ENCODE results near the gene SLC10A7. TPM values are rescaled to one million over a fixed set of nuclear protein-coding genes. Genes with fewer than 3 reads are reported as not detected.

Gene SLC10A7
- total and polyA plus RNA-seq, 2 of the 8 experiments (the other 6 are each of a cell fraction or from before 2014, with no cell fraction given), result 2.5 to 2.9 TPM

GRCh38 chr4:146359771-146360170 is 162.0 kb downstream of the SLC10A7 start:
- H4K8ac ChIP-seq (ENCODE audit: extremely low read depth, insufficient read depth, low read length), result no peak overlapping the region
- DNase-seq (ENCODE audit: low read depth in 1 of 2, low spot score in 2 of 2) (no peak), FAIRE-seq (no peak)
- H2BK12ac ChIP-seq (ENCODE audit: low read depth, low read length), result no peak overlapping the region
- H2AK5ac ChIP-seq (ENCODE audit: low read depth, low read length), result no peak overlapping the region
- no peaks in the 10 kb centered on the region for H3K36me3 ChIP-seq (ENCODE audit: control insufficient read depth in 2 of 4, insufficient read depth in 4 of 4, low read length in 3 of 4)
- H3K79me1 ChIP-seq (ENCODE audit: low read depth, low read length), result no peaks in the 10 kb centered on the region
- H4K5ac ChIP-seq (ENCODE audit: insufficient read length, low read depth, low read length), result no peak overlapping the region
- H2BK15ac ChIP-seq (ENCODE audit: low read length), result no peak overlapping the region
- no peak overlapping the region for H3K23ac ChIP-seq (ENCODE audit: insufficient read length)
- CTCF ChIA-PET (ENCODE audit: partially characterized antibody), result no interaction called here
- no peak overlapping the region for H3K18ac ChIP-seq (ENCODE audit: extremely low read depth, low read length)
- no peak overlapping the region for H3K9ac ChIP-seq (replicated peaks in 1 of 4; ENCODE audit: extremely low read depth in 1 of 4, low read depth in 3 of 4, low read length in 3 of 4)
- no peak overlapping the region for H3K14ac ChIP-seq (ENCODE audit: insufficient read length)
- H3K4me3 ChIP-seq (ENCODE audit: extremely low read depth in 1 of 4, insufficient read depth in 2 of 4, low read depth in 3 of 4, low read length in 4 of 4), result no peak overlapping the region
- H3K4me2 ChIP-seq (ENCODE audit: insufficient read depth in 1 of 2, low read depth in 2 of 2, low read length in 2 of 2), result no peak overlapping the region
- POLR2A ChIA-PET (ENCODE audit: partially characterized antibody), result no interaction called here
- no peak overlapping the region for H2BK5ac ChIP-seq (ENCODE audit: low read depth, low read length)
- H3K56ac ChIP-seq (replicated peaks; ENCODE audit: insufficient read length, low read depth, low read length), result no peak overlapping the region
- no peaks in the 10 kb centered on the region for H3K4me1 ChIP-seq (replicated peaks in 1 of 4; ENCODE audit: control insufficient read depth in 3 of 4, insufficient read depth in 4 of 4, low read length in 3 of 4)
- no peaks in the 10 kb centered on the region for H3K23me2 ChIP-seq (ENCODE audit: low read depth, low read length)
- H3K79me2 ChIP-seq (ENCODE audit: control insufficient read depth in 1 of 2, insufficient read depth in 2 of 2, low read length in 2 of 2), result no peaks in the 10 kb centered on the region
- H3K27me3 ChIP-seq (replicated peaks in 1 of 4; ENCODE audit: control insufficient read depth in 3 of 4, extremely low read depth in 1 of 4, insufficient read depth in 3 of 4, low read length in 3 of 4), result no peaks in the 10 kb centered on the region
- no peak overlapping the region for H2AFZ ChIP-seq (ENCODE audit: low read length)
- TF ChIP-seq CREB1 (IDR thresholded peaks at IDR 0.05) (no peak), BACH1 (IDR thresholded peaks at IDR 0.05; ENCODE audit: low read length) (no peak), RNF2 (IDR thresholded peaks at IDR 0.05; ENCODE audit: borderline replicate concordance, low read depth, low read length, missing control alignments, poor library complexity, severe bottlenecking) (no peak), EGR1 (IDR thresholded peaks at IDR 0.05; ENCODE audit: borderline replicate concordance, low read depth, low read length) (no peak), NANOG (IDR thresholded peaks at IDR 0.05; ENCODE audit: insufficient read depth, low read depth, low read length, poor library complexity, severe bottlenecking) (no peak), RFX5 (IDR thresholded peaks at IDR 0.05; ENCODE audit: borderline replicate concordance, low read depth, low read length) (no peak)
- H3K27ac ChIP-seq (ENCODE audit: low read depth, low read length), result no peak overlapping the region
- H2BK20ac ChIP-seq (ENCODE audit: low read length), result no peak overlapping the region
- H2BK120ac ChIP-seq (replicated peaks; ENCODE audit: low read depth, low read length), result no peak overlapping the region
- no peak overlapping the region for H3K4ac ChIP-seq (replicated peaks; ENCODE audit: insufficient read length, low read depth, low read length)
- no peaks in the 10 kb centered on the region for H4K20me1 ChIP-seq (replicated peaks in 1 of 2; ENCODE audit: control insufficient read depth in 1 of 2, insufficient read depth in 2 of 2, low read length in 2 of 2)
- H3K9me3 ChIP-seq (ENCODE audit: insufficient read depth in 2 of 2, low read depth in 1 of 2, low read length in 1 of 2), result peaks cover 0 to 1% of the 10 kb centered on the region in 2 experiments; a peak in 1 of 4 replicates
- no peak overlapping the region for H4K91ac ChIP-seq (replicated peaks; ENCODE audit: insufficient read length, low read length)
